Measurements from ENCODE around the gene ZNF618. TPM values are rescaled to one million over a fixed set of nuclear protein-coding genes. Genes with fewer than 3 reads are reported as not detected.

ZNF618 gene
- total RNA-seq, 1 donor from 2014 or later = 7.4 TPM

GRCh38 chr9:114093761-114094505 lies 217.8 kb downstream of the ZNF618 start:
- intact Hi-C loops (cut with DNase I) = no loop called here
- Histone ChIP-seq H3K27ac (no peak overlapping the region), H3K36me3 (no peaks in the 10 kb centered on the region), H3K9me3 (no peaks in the 10 kb centered on the region), H3K27me3 (no peaks in the 10 kb centered on the region), H3K4me3 (no peak overlapping the region), H3K4me1 (peaks cover 18% of the 10 kb centered on the region)
- TF ChIP-seq POLR2A (IDR thresholded peaks at IDR 0.05) (no peak), CTCF (IDR thresholded peaks at IDR 0.05) (no peak), POLR2AphosphoS5 (IDR thresholded peaks at IDR 0.05; ENCODE audit: insufficient read depth in 1 of 2, low read depth in 1 of 2) (no peak)
- DNase-seq (ENCODE audit: extremely low spot score in 2 of 2) = no peak

- H3K36me3 ChIP-seq = no peaks in the 10 kb centered on the region
- H3K27ac ChIP-seq = no peak overlapping the region
- H3K27me3 ChIP-seq = no peaks in the 10 kb centered on the region
- H3K4me3 ChIP-seq = no peak overlapping the region
- no peak for DNase-seq (ENCODE audit: extremely low spot score in 2 of 2)
- intact Hi-C loops (cut with DNase I) = no loop called here
- peaks cover 22% of the 10 kb centered on the region for H3K4me1 ChIP-seq
- TF ChIP-seq POLR2AphosphoS5 (IDR thresholded peaks at IDR 0.05; ENCODE audit: insufficient read depth in 1 of 2, low read depth in 1 of 2) (no peak), POLR2A (IDR thresholded peaks at IDR 0.05) (no peak), CTCF (IDR thresholded peaks at IDR 0.05) (no peak)
- H3K9me3 ChIP-seq = no peaks in the 10 kb centered on the region
Observed at GRCh38 chr9:114094971-114095370, 218.9 kb downstream of the ZNF618 start.

GRCh38 chr9:114096041-114096511 lies 220.0 kb downstream of the ZNF618 start:
- H3K27me3 ChIP-seq = no peaks in the 10 kb centered on the region
- no peak overlapping the region for H3K4me3 ChIP-seq
- H3K9me3 ChIP-seq = no peaks in the 10 kb centered on the region
- no peak overlapping the region for H3K27ac ChIP-seq
- TF ChIP-seq POLR2A (IDR thresholded peaks at IDR 0.05) = no peak
- no peak for TF ChIP-seq POLR2AphosphoS5 (IDR thresholded peaks at IDR 0.05; ENCODE audit: insufficient read depth in 1 of 2, low read depth in 1 of 2)
- no peak for TF ChIP-seq CTCF (IDR thresholded peaks at IDR 0.05)
- peaks cover 22% of the 10 kb centered on the region for H3K4me1 ChIP-seq
- no peak for DNase-seq (ENCODE audit: extremely low spot score in 2 of 2)
- intact Hi-C loops (cut with DNase I) = no loop called here
- no peaks in the 10 kb centered on the region for H3K36me3 ChIP-seq

- intact Hi-C loops (cut with DNase I) = no loop called here
- no peak overlapping the region for H3K4me3 ChIP-seq
- no peak for DNase-seq (ENCODE audit: extremely low spot score in 2 of 2)
- H3K36me3 ChIP-seq = no peaks in the 10 kb centered on the region
- H3K4me1 ChIP-seq = peaks cover 22% of the 10 kb centered on the region
- no peaks in the 10 kb centered on the region for H3K9me3 ChIP-seq
- no peaks in the 10 kb centered on the region for H3K27me3 ChIP-seq
- H3K27ac ChIP-seq = no peak overlapping the region
- TF ChIP-seq CTCF (IDR thresholded peaks at IDR 0.05) (no peak), POLR2AphosphoS5 (IDR thresholded peaks at IDR 0.05; ENCODE audit: insufficient read depth in 1 of 2, low read depth in 1 of 2) (no peak), POLR2A (IDR thresholded peaks at IDR 0.05) (no peak)
Observed at GRCh38 chr9:114096866-114097612, 220.9 kb downstream of the ZNF618 start.

All from vagina (tissue), 2 donors.